GM18858 (cell line): Measurements from ENCODE around the gene DCAF8.

Experiments used
- ATAC-seq: cut with Tn5 transposase; IDR thresholded peaks from one replicate; pipeline ENCODE4 v1.9.1; 2021; ENCODE audit not compliant: unreplicated experiment

DCAF8 gene

DNA sequence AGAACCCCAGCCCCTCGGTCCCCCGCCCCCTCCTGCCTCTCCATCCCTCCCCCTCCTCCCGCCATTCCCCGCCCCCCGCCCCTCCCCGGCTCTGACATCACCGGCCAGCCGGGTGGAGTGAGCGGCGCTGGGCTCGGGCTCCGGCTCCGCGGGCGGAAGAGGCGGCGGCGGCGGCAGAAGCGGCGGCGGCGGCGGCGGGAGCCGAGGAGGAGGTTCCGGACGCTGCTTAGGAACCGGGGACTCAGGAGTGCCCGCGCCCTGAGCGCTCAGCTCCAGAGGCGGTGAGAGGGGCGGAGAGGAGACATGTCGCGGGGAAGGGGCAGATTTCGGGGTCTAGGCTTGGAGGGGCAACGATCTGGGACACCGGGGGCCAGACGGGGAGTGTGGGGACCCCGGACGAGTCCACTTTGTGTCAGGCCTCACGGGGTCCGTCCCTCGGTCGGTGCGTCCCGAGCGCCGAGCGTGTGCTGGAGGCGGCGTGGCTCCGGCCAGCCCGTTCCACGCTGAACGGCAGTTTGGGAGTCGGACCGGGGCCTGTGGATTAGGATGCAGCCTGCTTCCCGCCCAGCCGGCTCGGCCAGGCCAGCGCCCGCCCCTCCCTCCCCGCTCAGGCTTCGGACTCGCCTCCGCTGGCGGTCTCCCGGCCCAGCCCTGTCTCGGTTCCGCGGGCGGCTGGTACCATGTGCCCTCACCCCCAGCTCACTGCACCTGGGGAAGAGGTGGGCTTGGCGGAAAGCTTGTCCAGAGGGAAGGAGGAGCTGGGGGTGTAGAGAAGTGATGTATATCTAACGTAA is 56.9 kb downstream of the DCAF8 start, which contains the start of gene PEA15:
TSS of gene PEA15 (plus strand) at position 143 of the 794 bp plus-strand sequence. CDS start 6,161 bp downstream, outside the sequence.
- ATAC-seq: no peak

DNA sequence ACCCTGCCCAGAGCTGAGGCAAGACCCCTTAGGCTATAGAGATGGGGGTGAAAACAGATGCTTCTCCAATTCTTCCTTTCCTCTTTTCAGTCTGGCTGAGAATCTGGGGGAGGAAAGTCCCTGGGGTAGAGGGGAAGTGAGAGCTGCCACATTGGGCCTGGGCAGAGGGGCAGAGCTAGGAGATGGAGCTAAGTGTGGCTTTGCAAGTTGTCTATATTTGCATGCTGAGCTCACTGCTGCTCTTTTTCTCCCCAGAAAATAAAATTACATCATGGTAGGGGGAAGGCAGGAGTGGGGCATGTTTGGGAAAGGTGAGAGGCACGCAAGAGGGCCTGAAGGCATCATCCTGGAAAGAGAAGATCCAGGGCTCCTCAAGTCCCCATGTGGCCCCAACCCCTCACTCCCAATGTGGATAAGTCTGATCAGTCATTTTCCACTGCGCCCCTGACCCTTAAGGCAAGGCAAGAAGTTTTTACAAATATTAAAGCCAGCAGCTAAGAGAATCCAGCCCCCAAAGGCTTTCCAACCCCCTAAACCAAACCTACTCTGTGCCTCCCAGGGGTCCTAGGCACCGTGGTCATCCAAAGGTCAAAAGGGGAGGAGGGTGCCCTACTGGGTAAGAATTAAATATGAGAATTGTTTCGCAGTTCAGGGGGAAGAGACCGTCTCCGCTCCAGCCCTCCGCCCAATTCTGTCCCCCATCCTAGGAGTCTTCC is 57.7 kb downstream of the DCAF8 start:
- peak; percentile 54 for ATAC-seq

DNA sequence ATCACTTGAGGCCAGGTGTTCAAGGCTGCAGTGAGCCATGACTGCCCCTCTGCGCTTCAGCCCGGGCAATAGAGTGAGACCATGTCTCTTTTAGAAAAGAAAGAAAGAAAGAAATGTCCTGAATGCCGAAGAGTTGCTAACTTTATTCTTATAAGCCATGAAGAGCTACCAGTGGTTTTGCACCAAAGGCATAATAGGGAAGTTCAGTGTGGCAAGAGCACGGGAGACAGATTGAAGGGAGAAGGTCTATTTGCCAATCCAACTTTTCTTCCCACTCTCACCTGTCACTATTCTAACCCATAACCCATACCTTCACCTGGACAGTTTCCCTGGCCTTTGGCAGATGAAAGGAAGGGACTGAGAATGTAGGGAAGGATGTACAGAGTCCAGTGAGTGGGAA is 61.6 kb downstream of the DCAF8 start:
- ATAC-seq: no peak

DNA sequence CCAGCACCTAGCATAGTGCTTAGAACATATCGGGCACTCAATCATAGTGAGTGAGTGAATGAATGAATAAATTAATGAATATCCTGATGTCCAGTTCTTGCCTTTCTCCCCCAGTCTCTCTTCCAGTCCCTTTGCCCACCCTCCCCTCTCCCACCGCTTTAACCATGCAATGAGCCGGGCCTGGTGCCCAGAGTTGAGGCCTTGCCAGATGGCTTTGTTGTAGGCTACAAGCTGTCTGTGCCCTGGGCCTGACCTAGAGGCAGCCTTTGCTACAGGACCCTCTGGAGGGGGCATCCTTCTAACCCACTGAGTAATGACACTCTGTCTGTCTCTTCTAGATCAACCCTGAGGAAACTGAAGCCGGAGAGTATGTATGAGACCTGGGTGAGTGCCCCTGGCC is 65.1 kb downstream of the DCAF8 start:
- no peak for ATAC-seq

DNA sequence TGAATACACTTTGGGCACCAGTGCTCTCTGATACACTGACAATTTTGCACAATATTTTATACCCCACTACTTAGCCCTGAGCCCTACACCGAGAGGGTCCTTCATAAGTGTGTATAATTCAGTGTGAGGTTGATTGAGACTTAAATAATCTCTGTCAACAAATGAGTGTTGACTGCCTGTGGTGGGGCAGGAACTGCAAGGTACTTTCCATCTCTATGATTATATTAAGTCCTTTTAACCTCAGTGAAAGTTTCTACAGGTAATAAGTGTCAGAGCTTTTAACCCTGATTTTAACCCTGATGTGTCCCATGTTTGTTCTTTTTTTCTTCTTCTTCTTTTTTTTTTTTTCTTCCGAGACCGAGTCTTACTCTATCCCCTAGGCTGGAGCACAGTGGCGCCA is 66.2 kb downstream of the DCAF8 start:
- ATAC-seq: no peak

GRCh38 chr1:160194737-160195059 is 67.7 kb downstream of the DCAF8 start:
- ATAC-seq: no peak

DNA sequence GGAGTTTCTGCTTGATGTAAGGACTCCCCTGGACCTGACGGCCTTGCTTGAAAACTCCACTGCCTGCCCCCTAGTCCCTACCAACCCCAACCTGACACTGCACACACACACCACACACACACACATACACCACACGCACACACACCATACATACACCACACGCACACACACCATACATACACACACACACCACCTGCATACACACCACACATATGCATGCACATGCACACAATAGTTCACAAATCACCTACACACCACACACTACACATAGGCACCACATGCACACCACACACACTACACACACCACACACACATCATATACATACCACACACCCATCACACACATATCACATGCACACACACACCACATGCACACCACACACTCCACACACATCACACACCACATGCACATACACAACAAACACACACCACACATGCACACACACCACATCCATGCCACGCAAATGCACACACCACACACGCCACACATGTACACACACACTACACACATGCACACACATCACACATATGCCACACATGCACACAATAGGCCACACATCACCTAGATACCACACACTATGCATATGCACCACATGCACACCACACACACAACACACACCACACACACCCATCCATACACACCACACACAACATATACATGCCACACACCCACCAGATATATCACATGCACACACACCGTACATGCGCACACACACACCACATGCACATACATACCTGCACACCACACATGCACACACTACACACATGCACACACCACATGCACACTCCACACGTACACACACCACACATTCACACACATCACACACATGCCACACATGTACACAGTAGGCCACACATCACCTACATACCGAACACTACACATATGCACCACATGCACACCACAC is 68.3 kb downstream of the DCAF8 start:
- ATAC-seq: no peak

DNA sequence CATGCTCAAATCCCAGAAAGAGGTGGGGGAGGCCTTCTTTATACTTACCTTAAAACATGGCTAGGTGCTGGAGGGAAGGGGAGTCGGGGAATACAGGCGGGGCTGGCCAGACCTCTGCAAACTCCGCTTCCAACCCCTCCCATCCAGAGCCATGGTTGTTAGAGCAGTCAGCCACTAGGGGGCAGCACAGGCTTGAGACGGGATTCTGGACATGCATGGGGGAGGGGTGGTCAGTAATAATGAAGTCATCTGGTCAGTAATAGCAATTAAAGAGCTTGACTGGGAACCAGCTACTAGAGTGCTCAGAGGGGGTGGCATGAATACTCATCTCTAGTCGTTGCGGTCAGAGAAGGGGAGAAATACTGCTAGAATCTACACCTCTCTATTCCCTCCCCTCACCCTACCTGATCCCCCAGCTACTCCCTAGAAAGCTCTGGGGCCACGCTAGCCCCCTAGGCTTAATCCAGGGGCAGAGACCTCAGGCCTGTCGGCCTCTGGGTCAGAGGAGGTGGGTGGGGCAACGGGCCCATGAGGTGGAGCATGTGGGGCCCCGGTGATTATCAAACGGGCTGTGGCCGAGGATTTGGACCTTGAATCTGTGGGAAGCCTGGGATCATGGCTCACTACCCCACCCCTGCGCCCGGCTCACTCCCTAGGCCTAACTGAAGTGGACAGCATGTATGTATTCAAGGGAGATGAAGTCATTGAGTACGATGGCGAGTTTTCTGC is 69.1 kb downstream of the DCAF8 start:
- no peak for ATAC-seq

- no peak for ATAC-seq
Observed at GRCh38 chr1:160192234-160192633, 70.1 kb downstream of the DCAF8 start.

GRCh38 chr1:160191756-160192155 is 70.6 kb downstream of the DCAF8 start:
- no peak for ATAC-seq

GRCh38 chr1:160189649-160190625 is 72.4 kb downstream of the DCAF8 start, which contains the start of gene CASQ1:
CASQ1 (plus strand) TSS chr1:160190575; CDS start chr1:160190752, 177 bp downstream.
- ATAC-seq: no peak

GRCh38 chr1:160188341-160188740 is 74.0 kb downstream of the DCAF8 start:
- ATAC-seq: no peak

DNA sequence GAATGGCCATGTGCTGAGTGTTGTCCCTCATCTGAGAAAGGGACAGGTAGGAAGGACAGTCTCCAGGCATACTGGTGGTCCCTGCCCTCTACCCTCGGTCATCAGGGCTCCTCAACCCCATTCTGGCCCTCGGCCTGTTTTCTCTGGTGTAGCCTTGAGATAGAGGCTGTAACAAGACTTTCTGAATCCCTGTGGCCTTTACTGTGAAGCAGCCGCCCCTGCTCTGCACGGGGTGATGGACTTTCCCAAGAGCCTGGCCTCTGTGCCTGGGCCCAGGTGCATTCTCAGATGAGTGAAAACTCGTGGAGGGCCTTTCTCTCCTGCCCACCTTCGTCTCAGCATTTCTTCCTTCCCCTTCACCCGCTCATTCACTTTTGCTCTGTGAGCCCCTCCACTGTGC is 74.9 kb downstream of the DCAF8 start:
- ATAC-seq: no peak

DNA sequence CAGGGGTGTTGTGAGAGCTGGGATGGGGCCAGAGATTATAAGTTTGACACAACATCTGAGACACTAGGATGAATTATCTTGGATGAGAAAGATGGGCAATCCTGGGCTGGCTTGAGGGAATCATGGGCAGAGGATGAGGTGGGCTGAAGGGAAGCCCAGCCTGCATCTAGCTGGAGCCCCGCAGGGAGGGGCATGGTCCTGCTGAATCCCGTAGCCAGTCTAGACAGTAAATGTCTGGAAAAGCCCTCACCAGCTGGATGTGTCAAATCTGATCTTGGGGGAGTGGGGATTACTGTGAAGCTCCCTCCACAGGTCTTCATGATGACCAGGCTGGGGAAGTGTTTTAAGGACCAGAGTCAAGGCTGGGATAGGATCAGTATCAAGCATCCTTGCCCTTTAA is 75.6 kb downstream of the DCAF8 start:
- ATAC-seq: no peak

- ATAC-seq: no peak
Observed at GRCh38 chr1:160186246-160186645, 76.1 kb downstream of the DCAF8 start.

GRCh38 chr1:160179336-160179735 is 83.0 kb downstream of the DCAF8 start:
- ATAC-seq: no peak

GRCh38 chr1:160178731-160179130 is 83.6 kb downstream of the DCAF8 start:
- no peak for ATAC-seq

- no peak for ATAC-seq
Observed at GRCh38 chr1:160177667-160178066, 84.7 kb downstream of the DCAF8 start.

DNA sequence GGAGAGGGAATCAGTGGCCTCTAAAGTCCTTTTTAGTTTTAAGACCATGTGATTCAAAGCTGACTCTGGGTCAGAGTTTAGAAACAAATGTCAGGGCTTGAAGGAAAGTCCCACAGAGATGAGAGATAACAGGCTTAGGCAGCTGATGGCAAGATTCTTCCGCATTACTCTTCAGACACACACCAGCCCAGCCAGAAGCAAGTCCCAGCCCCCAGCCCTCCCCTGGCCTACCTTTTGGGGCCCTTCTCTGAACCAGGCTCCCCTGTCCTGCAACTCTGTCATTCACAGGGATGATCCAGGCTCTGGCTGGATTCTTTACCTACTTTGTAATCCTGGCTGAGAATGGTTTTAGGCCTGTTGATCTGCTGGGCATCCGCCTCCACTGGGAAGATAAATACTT is 85.1 kb downstream of the DCAF8 start:
- no peak for ATAC-seq

DNA sequence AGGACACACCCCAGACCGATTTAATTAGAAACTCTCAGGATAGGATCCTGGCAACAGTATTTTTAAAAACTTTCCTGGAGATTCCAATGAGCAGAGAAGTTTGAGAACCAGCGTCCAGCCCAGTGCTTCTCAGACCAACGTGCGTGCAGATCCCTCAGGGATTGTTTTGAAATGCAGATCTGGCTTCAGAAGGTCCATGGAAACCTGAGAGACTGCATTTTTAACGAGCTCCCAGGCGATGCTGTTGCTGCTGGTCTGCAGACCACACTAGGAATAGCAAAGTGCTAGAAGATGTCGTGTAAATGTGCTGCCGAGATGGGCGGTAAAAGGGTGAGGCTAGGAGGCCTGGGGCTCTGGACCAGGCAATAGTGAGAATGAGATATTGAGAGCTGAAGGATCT is 90.4 kb downstream of the DCAF8 start:
- no peak for ATAC-seq
